GM15510 (cell line): Measurements from ENCODE around the gene ARID1A.

ENCODE experiments used
- POLR2A ChIP-seq: IDR thresholded peaks from 3 replicates; pipeline ENCODE4 v1.6.1; 2011; ENCODE audit warnings: borderline replicate concordance; ENCODE audit not compliant: insufficient read length; ENCODE audit errors: extremely low read depth

ARID1A gene

DNA sequence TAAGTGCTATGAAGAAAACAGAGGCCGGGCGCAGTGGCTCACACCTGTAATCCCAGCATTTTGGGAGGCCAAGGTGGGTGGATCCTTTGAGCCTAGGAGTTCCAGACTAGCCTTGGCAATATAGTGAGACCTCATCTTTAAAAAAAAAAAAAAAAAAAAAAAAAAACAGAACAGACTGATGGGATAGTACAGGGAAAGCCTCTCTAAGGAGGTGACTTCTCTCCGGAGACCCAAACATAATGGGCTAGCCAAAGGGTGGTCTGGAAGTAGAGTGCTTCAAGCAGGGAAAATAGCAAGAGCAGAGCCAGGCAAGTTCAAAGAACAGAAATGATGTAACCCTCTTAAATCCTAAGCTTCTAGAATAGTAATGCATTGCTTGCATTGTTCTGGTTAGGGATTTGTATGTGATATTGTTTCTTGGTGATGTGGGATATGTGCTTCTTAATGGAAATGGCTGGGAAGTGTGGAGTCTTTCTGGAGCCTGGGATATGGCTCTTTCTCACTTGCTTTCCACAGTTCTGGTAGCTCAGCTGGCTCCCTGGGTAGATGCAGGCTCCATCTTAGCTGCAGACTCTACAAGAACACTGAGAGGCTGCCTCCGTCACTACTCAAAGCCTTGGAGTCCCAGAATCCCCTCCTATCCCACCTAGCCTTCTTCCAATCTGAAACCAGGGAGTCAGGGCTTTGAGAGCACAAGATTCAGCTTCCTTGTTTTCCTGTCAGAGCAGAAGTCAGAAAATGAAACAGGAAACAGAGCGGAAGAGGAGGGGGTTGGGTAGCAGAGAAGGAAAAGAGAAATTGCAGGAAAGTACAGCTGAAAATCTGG, 90.0 kb downstream of the ARID1A start:
- no peak for TF ChIP-seq POLR2A

DNA sequence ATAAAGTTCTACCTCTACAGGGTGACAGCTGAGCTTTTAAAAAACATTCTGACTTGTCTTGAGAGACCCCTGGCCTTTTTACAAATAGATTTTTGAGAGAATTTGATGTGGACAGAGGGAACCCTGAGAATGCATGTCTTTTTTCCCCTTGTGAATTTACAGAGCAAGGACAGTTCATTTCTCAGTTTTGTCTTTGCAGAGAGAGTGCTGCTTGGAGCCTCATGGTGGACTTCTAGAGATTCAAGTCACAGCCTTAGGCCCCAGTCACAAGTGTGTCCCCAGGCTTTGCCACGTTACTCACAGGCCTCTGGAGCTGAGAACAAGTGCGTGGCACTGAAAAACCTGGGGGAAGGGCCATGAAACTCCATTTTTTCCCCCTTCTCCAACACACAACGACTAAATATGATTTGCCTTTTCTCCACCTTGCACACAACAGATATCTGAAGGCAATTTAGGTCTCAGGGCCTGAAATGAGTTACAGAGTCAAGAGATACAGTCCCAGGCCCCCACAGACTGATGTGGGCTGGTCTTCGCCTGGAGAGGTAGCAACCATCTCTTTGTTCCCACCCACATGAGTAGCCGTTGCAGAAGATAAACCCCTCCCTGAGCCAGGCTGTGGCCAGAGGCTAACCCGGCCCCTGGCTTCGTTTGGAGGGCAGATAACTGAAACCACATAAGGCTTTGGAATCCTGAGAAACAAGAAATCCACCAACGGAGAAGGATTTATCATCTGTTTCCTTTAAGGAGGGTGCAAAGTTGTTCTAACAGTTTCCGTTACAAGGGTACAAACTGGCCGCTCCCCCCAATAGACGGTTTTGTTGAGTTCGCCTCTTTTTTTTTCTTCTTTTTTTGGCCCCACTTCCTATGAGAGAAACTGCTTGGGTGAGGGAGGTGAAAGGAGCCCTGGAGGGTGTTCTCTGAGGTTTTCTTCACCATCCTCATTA, 90.9 kb downstream of the ARID1A start:
- TF ChIP-seq POLR2A, result no peak

DNA sequence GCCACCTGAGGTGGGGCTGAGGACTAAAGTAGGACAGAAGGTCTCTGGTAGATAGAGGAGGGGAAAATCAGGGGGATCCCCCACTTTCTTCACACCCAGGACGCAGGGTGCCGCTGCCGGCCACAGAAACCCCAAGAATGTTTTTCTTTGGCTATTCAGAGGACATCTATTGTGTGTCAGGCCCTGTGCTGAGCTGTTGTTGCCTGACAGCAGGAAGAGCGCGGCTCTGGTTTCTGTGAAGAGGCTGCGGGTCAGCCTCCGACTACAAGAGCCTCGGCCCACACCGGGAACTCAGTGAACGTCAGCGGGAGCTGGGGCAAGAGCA, 91.5 kb downstream of the ARID1A start:
- TF ChIP-seq POLR2A, result no peak

DNA sequence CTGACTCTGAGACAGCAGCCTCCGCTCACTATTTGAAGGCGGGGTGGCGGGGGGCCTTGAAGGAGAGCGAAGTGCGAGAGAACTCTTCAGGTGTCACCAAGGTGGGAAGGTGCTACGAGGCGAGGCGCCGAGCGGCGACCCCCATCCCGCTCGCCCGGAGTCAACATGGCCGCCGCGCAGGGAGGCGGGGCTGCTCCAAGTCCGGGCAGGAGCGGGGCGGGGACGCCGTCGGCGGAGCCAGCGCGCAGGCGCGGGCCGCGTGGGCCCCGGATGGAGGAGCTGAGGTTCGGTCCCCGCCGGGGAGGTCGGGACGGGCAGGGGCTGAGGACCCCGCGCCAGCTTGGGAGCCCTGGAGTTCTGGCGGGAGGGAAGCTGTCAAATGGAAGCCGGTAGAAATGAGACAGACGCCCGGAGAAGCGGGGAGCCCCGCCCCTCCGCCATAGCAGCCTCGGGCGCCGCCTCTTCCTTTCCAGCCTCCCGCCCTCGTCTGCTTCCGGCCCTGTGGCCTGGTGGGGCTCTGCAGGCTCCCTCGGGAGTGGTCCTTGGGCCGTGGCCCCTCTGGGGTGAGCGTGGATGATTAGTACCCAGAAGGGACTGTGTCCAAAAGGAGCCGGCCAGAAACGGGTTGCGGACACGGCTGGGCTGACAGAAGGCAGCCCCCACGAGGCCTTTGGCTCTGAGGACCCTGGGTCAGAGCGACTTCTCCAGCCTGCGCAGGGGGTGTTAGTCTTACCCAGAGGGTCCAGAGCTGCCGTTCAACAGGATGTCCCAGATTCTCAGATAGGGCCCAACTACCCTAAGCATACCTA, 92.1 kb downstream of the ARID1A start, which contains the start of gene PIGV:
Gene PIGV (plus strand): TSS at position 245 of the 809 bp plus-strand sequence. CDS start 2,866 bp downstream, outside the sequence.
- peak; percentile 83 for TF ChIP-seq POLR2A

DNA sequence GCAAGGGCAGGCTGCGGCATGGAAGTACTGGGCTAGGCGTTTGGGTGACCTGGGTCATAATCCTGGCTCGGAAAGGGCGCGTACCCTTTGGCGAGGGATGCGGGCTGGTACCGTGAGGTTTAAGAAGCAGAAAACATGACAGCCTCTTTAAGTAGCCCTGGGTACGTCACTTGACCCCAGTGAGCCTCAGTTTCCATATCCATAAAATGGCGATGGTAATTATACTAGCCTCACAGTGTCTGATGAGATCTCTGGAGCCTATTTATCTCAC, 92.6 kb downstream of the ARID1A start:
- no peak for TF ChIP-seq POLR2A

DNA sequence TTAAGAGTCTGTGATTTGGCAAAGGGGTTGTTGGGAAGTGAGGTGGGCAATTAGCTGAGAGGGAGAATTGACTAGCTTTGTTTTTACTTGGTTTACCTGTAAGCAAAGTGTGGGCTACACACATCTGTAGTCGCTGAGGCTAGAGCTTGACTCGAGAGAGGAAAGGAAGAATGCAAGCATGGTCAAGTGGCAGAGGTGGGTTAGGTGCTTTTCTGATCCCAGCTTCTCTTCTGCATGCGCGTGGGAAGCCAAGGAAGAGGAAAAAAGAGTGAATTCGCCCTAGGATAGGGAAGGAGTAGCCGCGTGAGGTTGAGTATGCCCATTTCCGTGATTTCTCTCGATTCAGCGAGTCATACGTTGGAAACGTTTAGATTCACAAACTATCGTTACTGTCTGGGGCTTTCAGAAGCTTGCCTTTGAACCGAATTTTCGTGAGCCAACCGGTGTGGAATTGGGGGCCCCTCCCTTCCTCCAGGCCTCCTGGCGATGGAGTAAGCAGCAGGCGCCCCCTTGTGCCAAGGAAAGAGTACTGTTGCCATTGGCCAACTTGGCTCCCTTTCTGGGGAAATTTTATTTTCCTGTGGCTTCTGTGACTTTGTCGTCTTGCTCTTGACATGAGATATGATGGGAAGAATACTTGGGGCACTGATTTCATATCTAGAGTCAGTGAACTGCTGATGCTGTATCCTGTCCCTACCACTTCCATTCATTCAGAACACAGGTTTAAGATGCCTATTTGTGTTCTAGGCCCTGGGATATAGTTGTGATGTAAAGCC, 93.2 kb downstream of the ARID1A start:
- TF ChIP-seq POLR2A, result no peak

- no peak for TF ChIP-seq POLR2A
Measured at GRCh38 chr1:26789612-26789865, 93.7 kb downstream of the ARID1A start.

DNA sequence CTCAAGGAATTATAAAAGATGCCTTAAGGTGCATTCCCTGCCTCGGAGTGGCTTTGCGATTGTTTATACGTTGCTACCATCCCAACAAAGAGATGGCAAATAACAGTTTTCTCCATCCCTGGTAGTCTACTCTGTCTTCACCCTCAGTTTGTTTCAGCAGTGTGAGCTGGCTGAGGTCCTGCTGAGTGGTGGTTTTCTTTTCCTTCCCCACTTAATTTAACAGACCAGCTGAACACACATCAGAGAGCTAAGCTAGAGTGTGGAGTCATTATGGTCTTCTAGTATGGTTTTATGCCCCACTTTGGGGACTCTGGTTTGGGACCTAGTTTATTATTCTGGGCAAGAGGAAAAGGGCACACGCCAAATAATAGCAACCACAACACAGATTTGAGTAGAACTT, 94.1 kb downstream of the ARID1A start:
- TF ChIP-seq POLR2A, result no peak

GRCh38 chr1:26790551-26790953, 94.7 kb downstream of the ARID1A start:
- TF ChIP-seq POLR2A, result no peak

- no peak for TF ChIP-seq POLR2A
Measured at GRCh38 chr1:26791148-26791547, 95.3 kb downstream of the ARID1A start.

DNA sequence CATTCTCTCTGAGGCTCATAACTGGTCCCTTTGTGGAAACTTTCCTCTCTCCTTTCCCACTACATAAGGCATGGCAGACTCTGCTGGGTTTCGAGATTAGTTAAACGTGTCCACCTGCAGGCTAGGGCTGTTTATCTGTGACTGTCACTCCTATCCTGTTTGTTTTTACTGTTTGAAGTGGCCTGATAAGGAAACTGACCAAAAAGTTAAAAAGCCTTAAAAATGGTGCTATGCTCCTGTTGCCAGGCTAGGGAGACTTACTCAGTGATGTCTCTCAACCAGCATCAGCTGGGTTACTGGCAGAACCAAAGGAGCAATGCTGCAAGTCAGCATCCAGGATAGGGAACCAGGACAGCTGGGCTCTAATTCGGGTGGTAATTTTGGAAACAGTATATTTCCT, 95.8 kb downstream of the ARID1A start:
- no peak for TF ChIP-seq POLR2A

GRCh38 chr1:26792924-26793323, 97.1 kb downstream of the ARID1A start:
- TF ChIP-seq POLR2A, result no peak

GRCh38 chr1:26794391-26794790, 98.6 kb downstream of the ARID1A start:
- no peak for TF ChIP-seq POLR2A

DNA sequence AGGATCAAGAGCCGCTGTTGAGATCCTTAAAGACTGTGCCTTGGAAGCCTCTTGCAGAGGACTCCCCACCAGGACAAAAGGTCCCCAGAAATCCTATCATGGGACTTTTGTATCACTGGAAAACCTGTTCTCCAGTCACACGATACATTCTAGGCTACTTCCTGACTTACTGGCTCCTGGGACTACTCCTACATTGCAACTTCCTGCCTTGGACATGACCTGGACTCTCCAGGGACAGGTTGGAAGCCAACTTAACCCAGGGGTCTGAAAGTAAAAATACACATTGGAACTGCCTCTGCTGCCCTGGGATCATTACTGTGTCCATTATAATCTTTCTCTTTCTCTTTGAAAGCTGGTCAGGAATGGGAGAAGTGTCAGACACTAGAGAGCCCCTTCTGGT, 101.8 kb downstream of the ARID1A start:
- TF ChIP-seq POLR2A, result no peak
